ENCODE data around the gene PTPN12.
"Not testable (repeated sequence)": the region's sequence is repeated elsewhere in the genome, so short reads cannot be mapped to it uniquely, and the experiment has no call there.

DNA sequence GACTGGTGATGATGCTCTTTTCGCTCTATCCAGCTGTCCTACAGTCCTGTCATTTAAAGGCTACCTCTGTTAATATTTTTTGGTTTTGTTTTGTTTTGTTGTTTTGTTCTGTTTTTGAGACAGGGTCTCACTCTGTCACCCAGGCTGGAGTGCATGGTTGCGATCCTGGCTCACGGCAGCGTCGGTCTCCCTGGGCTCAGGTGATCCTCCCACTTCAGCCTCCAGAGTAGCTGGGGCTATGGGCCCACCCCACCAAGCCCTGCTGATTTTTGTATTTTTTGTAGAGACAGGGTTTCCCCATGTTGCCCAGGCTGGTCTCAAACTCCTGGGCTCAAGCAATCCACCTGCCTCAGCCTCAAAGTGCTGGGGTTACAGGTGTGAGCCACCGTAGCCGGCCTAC, 3.9 kb downstream of the PTPN12 start:
- not testable (repeated sequence) for TF ChIP-seq TAF1 (IDR thresholded peaks at IDR 0.05; ENCODE audit: borderline replicate concordance, low read depth, low read length); POLR2A (IDR thresholded peaks at IDR 0.05; ENCODE audit: low read depth, low read length); POLR2AphosphoS5 (IDR thresholded peaks at IDR 0.05; ENCODE audit: low read depth, low read length)
